ENCODE data around the gene NES. TPM values are rescaled to one million over a fixed set of nuclear protein-coding genes. Genes with fewer than 3 reads are reported as not detected.

NES gene
- total and polyA plus RNA-seq, 4 donors = 0.15 to 3.1 (median 1.9) TPM

DNA sequence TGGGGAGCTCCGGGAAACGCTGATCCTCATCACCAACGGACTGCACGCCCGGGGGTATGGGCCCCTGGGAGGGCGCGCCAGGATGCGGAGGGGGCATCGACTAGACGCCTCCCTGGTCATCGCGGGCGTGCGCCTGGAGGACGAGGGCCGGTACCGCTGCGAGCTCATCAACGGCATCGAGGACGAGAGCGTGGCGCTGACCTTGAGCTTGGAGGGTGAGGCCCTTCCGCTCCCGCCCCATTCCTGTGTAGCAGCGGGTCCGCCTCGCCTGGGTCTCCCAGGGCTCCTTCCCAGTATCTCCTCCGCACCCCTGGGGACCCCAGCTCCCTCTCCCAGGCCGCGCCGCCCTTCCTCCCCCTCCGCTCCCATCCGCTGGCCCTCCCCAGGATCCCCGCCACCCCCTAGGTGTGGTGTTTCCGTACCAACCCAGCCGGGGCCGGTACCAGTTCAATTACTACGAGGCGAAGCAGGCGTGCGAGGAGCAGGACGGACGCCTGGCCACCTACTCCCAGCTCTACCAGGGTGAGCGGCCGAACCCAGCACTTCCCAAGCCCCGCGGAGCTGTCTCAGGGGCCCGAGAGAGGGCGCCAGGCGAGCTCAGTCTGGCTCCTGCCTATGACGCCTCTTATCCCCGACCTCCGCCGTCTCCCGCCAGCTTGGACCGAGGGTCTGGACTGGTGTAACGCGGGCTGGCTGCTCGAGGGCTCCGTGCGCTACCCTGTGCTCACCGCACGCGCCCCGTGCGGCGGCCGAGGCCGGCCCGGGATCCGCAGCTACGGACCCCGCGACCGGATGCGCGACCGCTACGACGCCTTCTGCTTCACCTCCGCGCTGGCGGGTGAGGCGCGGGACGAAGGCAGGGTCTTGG lies 53.0 kb downstream of the NES start:
- no peak for DNase-seq (ENCODE audit: low spot score)
- peak overlapping the region in 1 of 3 donors; percentile 24 for H3K4me3 ChIP-seq (ENCODE audit: low read depth in 1 of 3, low read length in 3 of 3)
- no peaks in the 10 kb centered on the region for H3K36me3 ChIP-seq (ENCODE audit: control insufficient read depth in 4 of 4, insufficient read depth in 3 of 4, low read depth in 1 of 4, low read length in 3 of 4)
- peaks cover 5 to 17% (median 7%) of the 10 kb centered on the region in 4 donors for H3K27me3 ChIP-seq (ENCODE audit: control insufficient read depth in 4 of 4, insufficient read depth in 4 of 4, low read length in 3 of 4)
- H3K27ac ChIP-seq (ENCODE audit: low read depth in 1 of 2, low read length in 2 of 2) = no peak overlapping the region
- WGBS = 3% methylated on average over 87 of the region's 87 CpGs
- H3K9me3 ChIP-seq (ENCODE audit: control insufficient read depth in 4 of 4, low read length in 3 of 4) = no peaks in the 10 kb centered on the region
- H3K4me1 ChIP-seq (ENCODE audit: control insufficient read depth in 4 of 4, insufficient read depth in 4 of 4, low read length in 3 of 4) = peaks cover 7 to 23% (median 15%) of the 10 kb centered on the region in 4 donors
- TF ChIP-seq, protein P1, sequence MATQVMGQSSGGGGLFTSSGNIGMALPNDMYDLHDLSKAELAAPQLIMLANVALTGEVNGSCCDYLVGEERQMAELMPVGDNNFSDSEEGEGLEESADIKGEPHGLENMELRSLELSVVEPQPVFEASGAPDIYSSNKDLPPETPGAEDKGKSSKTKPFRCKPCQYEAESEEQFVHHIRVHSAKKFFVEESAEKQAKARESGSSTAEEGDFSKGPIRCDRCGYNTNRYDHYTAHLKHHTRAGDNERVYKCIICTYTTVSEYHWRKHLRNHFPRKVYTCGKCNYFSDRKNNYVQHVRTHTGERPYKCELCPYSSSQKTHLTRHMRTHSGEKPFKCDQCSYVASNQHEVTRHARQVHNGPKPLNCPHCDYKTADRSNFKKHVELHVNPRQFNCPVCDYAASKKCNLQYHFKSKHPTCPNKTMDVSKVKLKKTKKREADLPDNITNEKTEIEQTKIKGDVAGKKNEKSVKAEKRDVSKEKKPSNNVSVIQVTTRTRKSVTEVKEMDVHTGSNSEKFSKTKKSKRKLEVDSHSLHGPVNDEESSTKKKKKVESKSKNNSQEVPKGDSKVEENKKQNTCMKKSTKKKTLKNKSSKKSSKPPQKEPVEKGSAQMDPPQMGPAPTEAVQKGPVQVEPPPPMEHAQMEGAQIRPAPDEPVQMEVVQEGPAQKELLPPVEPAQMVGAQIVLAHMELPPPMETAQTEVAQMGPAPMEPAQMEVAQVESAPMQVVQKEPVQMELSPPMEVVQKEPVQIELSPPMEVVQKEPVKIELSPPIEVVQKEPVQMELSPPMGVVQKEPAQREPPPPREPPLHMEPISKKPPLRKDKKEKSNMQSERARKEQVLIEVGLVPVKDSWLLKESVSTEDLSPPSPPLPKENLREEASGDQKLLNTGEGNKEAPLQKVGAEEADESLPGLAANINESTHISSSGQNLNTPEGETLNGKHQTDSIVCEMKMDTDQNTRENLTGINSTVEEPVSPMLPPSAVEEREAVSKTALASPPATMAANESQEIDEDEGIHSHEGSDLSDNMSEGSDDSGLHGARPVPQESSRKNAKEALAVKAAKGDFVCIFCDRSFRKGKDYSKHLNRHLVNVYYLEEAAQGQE (IDR thresholded peaks at IDR 0.05) = no peak
- TF ChIP-seq FOXA1 (IDR thresholded peaks at IDR 0.05) (no peak), ZBTB33 (IDR thresholded peaks at IDR 0.05) (no peak)
- H3K9ac ChIP-seq (ENCODE audit: low read depth in 1 of 2, low read length in 2 of 2) = no peak overlapping the region

GRCh38 chr1:156622581-156623297 lies 54.5 kb downstream of the NES start:
- WGBS = 64% methylated on average over 6 of the region's 6 CpGs
- DNase-seq (ENCODE audit: low spot score) = no peak
- Histone ChIP-seq H3K27ac (ENCODE audit: low read depth in 1 of 2, low read length in 2 of 2) (no peak overlapping the region), H3K36me3 (ENCODE audit: control insufficient read depth in 4 of 4, insufficient read depth in 3 of 4, low read depth in 1 of 4, low read length in 3 of 4) (no peaks in the 10 kb centered on the region), H3K9me3 (ENCODE audit: control insufficient read depth in 4 of 4, low read length in 3 of 4) (no peaks in the 10 kb centered on the region), H3K9ac (ENCODE audit: low read depth in 1 of 2, low read length in 2 of 2) (peak overlapping the region in 1 of 2 donors; percentile 27), H3K4me1 (ENCODE audit: control insufficient read depth in 4 of 4, insufficient read depth in 4 of 4, low read length in 3 of 4) (peaks cover 7 to 23% (median 15%) of the 10 kb centered on the region in 4 donors), H3K27me3 (ENCODE audit: control insufficient read depth in 4 of 4, insufficient read depth in 4 of 4, low read length in 3 of 4) (peaks cover 5 to 12% (median 7%) of the 10 kb centered on the region in 4 donors), H3K4me3 (ENCODE audit: low read depth in 1 of 3, low read length in 3 of 3) (no peak overlapping the region)
- TF ChIP-seq JUND (IDR thresholded peaks at IDR 0.05) (no peak), RXRA (IDR thresholded peaks at IDR 0.05) (no peak), FOXA1 (IDR thresholded peaks at IDR 0.05) (no peak), SP1 (IDR thresholded peaks at IDR 0.05) (no peak), RAD21 (IDR thresholded peaks at IDR 0.05) (no peak), FOXA2 (IDR thresholded peaks at IDR 0.05) (no peak), YY1 (IDR thresholded peaks at IDR 0.05) (no peak), TAF1 (conservative IDR thresholded peaks at IDR 0.05) (no peak), HNF4A (conservative IDR thresholded peaks at IDR 0.05) (no peak), NR2F2 (IDR thresholded peaks at IDR 0.05) (no peak), ZBTB33 (IDR thresholded peaks at IDR 0.05) (no peak), CTCF (IDR thresholded peaks at IDR 0.05; ENCODE audit: low read depth, low read length, missing input control) (no peak)
- TF ChIP-seq, protein P1 (IDR thresholded peaks at IDR 0.05) = no peak
